MCF 10A (cell line): ENCODE results near the gene KCNMA1. TPM values are rescaled to one million over a fixed set of nuclear protein-coding genes. Genes with fewer than 3 reads are reported as not detected.
A peak's percentile ranks its signal among the peaks of the same experiment; 100 is the strongest.

Experiments
- BruUV-seq: library from RNA; stranded (reverse); fragments of 400-500 nt; replicated peaks from 2 replicates; lab custom pipeline; 2021; lab: Mats Ljungman, UMichigan
- CTCF ChIA-PET: fragments of 300-600 bp; sonication (Branson Sonifier 250); formaldehyde crosslinking; extraction: SDS; loops from one replicate; lab custom pipeline; 2021; ENCODE audit warnings: antibody characterized with exemption, inconsistent platforms; lab: Yijun Ruan, JAX
- POLR2A ChIA-PET: fragments of 300-600, 350-650 bp; sonication (Branson Sonifier 250); formaldehyde crosslinking; extraction: SDS; loops from one replicate; lab custom pipeline; 2020; ENCODE audit warnings: antibody characterized with exemption, inconsistent platforms; lab: Yijun Ruan, JAX
- DNase-seq: peaks from one replicate; pipeline ENCODE4 v3.0.0-alpha.2; 2018; ENCODE audit not compliant: unreplicated experiment
- H3K27ac Mint-ChIP-seq: one replicate; pipeline ENCODE4 v1.8.0; 2022; ENCODE audit warnings: mild to moderate bottlenecking, low read depth, mixed read lengths; ENCODE audit not compliant: unreplicated experiment
- H3K27me3 Mint-ChIP-seq: one replicate; pipeline ENCODE4 v1.8.0; 2022; ENCODE audit warnings: mixed read lengths; ENCODE audit not compliant: insufficient read depth, unreplicated experiment
- H3K36me3 Mint-ChIP-seq: one replicate; pipeline ENCODE4 v1.8.0; 2022; ENCODE audit warnings: mild to moderate bottlenecking, moderate library complexity, mixed read lengths; ENCODE audit not compliant: insufficient read depth, unreplicated experiment
- H3K4me1 Mint-ChIP-seq: one replicate; pipeline ENCODE4 v1.8.0; 2022; ENCODE audit warnings: mixed read lengths; ENCODE audit not compliant: insufficient read depth, unreplicated experiment
- H3K4me3 Mint-ChIP-seq: one replicate; pipeline ENCODE4 v1.8.0; 2022; ENCODE audit warnings: mild to moderate bottlenecking, moderate library complexity, mixed read lengths; ENCODE audit not compliant: unreplicated experiment
- H3K9me3 Mint-ChIP-seq: one replicate; pipeline ENCODE4 v1.8.0; 2022; ENCODE audit warnings: mixed read lengths; ENCODE audit not compliant: unreplicated experiment
- CTCF ChIP-seq: fragments of 200-600 bp; IDR thresholded peaks from one replicate; pipeline ENCODE4 v1.8.0; 2022; ENCODE audit warnings: antibody characterized with exemption, mild to moderate bottlenecking; ENCODE audit not compliant: unreplicated experiment
- intact Hi-C: fragments of 100-400 bp; cut with micrococcal nuclease; formaldehyde crosslinking; loops from 2 replicates; pipeline ENCODE4 v1.14.1; 2022
- total RNA-seq: library from RNA; stranded (reverse); gene quantifications from 2 replicates; pipeline ENCODE4 v1.2.3, GENCODE V29; 2022

KCNMA1 gene
- total RNA-seq, 1 experiment from 2014 or later: 7.5 TPM

DNA sequence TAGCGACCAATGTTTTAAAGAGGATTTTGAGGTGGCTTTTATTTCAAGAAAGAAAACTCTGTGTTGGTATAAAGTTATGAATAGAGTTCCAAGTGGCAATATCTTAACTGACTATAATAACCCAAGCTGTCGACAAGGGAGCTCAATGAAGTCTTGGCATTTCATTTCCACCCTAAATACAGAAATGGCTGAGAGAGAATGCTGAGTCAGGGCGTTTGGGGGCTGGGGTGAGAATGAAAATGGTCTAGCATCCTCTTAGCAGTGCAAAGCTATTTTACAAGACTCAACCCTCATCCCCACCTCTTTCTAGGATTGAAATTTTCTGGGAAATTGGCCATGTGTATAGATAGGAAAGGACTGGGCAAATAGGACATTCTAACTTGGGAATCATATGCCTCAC is 759.1 kb downstream of the KCNMA1 start:
- DNase-seq: no peak
- H3K27ac Mint-ChIP-seq: no peak overlapping the region
- intact Hi-C loops: no loop called here
- ChIA-PET POLR2A (interaction anchor here (0.6 kb wide), 1 partner anchor 30 kb away, joined by 3 read pairs; no protein-coding TSS in a partner anchor), CTCF (interaction anchor here (0.7 kb wide), 1 partner anchor 1007 kb away, joined by 5 read pairs; no protein-coding TSS in a partner anchor)
- TF ChIP-seq CTCF: no peak
- no peaks in the 10 kb centered on the region for H3K27me3 Mint-ChIP-seq
- H3K4me1 Mint-ChIP-seq: no peaks in the 10 kb centered on the region
- no TSS peak for BruUV-seq
- H3K4me3 Mint-ChIP-seq: no peak overlapping the region
- no peaks in the 10 kb centered on the region for H3K9me3 Mint-ChIP-seq
- H3K36me3 Mint-ChIP-seq: no peaks in the 10 kb centered on the region

- CTCF ChIA-PET: no interaction called here
- Mint-ChIP-seq H3K4me3 (no peak overlapping the region), H3K9me3 (no peaks in the 10 kb centered on the region), H3K36me3 (no peaks in the 10 kb centered on the region), H3K4me1 (peaks cover 11% of the 10 kb centered on the region), H3K27me3 (no peaks in the 10 kb centered on the region), H3K27ac (peak overlapping the region; percentile 32)
- intact Hi-C loops: no loop called here
- BruUV-seq: no TSS peak
- peak; percentile 4 for DNase-seq
- no peak for TF ChIP-seq CTCF
- POLR2A ChIA-PET: interaction anchor here (0.9 to 1.0 kb wide), 2 partner anchors 12 to 13 kb away, joined by 3 read pairs; no protein-coding TSS in a partner anchor
Measured at GRCh38 chr10:76874896-76875295, 762.7 kb downstream of the KCNMA1 start.

DNA sequence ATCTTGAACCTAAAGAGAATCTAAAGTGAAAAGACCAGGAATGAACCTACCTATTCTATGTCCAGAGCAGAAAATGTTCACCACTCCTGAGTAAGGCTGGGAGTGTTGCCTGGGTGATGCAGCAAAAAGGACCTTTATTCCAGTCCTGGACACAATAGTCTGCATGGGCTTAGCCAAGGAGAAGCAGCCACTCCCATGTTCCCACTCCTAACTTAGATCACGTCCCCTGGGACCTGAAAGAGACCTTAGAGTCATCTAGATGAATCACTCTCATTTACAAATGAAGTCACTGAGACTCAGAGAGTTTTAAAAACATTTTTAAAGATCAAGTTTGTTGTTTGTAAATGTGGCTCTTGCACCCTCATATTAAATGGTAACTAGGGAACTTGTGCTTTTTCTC is 763.4 kb downstream of the KCNMA1 start:
- peak; percentile 67 for DNase-seq
- no peak for TF ChIP-seq CTCF
- intact Hi-C loops: no loop called here
- no peaks in the 10 kb centered on the region for H3K36me3 Mint-ChIP-seq
- ChIA-PET CTCF (no interaction called here), POLR2A (no interaction called here)
- H3K4me1 Mint-ChIP-seq: peaks cover 18% of the 10 kb centered on the region
- no TSS peak for BruUV-seq
- no peak overlapping the region for H3K4me3 Mint-ChIP-seq
- H3K27ac Mint-ChIP-seq: peak overlapping the region; percentile 32
- H3K27me3 Mint-ChIP-seq: no peaks in the 10 kb centered on the region
- H3K9me3 Mint-ChIP-seq: no peaks in the 10 kb centered on the region

GRCh38 chr10:76871697-76872295 is 765.8 kb downstream of the KCNMA1 start:
- no peak for TF ChIP-seq CTCF
- no TSS peak for BruUV-seq
- ChIA-PET CTCF (no interaction called here), POLR2A (no interaction called here)
- intact Hi-C loops: no loop called here
- peaks cover 18% of the 10 kb centered on the region for H3K4me1 Mint-ChIP-seq
- H3K27ac Mint-ChIP-seq: no peak overlapping the region
- no peaks in the 10 kb centered on the region for H3K9me3 Mint-ChIP-seq
- no peak overlapping the region for H3K4me3 Mint-ChIP-seq
- no peaks in the 10 kb centered on the region for H3K27me3 Mint-ChIP-seq
- no peaks in the 10 kb centered on the region for H3K36me3 Mint-ChIP-seq
- no peak for DNase-seq
